ENCODE measurements around the gene OXTR. TPM values are rescaled to one million over a fixed set of nuclear protein-coding genes. Genes with fewer than 3 reads are reported as not detected.
A peak's percentile ranks its signal among the peaks of the same experiment; 100 is the strongest.

The OXTR gene
- total RNA-seq, 2 donors from 2014 or later = 0.24 to 1.8 TPM

DNA sequence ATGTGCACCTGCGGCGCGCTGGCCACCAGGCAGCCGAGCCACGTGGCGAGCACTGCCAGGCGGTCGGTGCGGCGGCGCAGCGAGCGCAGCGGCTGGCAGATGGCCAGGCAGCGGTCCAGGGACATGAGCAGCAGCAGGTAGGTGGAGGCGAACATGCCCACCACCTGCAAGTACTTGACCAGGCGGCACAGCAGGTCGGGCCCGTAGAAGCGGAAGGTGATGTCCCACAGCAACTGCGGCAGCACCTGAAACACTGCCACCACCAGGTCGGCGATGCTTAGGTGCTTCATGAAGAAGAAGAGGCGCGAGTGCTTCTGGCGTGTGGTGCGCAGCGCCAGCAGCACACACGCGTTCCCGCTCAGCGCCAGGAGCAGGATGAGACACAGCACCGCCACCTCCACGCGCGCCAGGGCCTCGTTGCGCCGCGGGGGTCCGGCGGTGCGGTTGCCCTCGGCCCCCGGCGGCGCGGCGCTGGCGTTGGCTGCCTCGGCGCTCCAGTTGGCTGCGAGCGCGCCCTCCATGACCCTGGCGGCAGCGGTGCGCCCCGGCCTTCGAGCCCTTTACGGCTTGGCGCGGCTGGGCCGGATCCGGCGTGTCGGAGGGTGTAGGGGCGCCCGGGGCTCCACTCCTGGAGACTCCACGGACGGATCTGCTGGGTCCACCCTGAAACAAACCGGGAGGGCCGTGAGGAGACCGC lies 1.6 kb downstream of the OXTR start:
- TF ChIP-seq, protein P1, sequence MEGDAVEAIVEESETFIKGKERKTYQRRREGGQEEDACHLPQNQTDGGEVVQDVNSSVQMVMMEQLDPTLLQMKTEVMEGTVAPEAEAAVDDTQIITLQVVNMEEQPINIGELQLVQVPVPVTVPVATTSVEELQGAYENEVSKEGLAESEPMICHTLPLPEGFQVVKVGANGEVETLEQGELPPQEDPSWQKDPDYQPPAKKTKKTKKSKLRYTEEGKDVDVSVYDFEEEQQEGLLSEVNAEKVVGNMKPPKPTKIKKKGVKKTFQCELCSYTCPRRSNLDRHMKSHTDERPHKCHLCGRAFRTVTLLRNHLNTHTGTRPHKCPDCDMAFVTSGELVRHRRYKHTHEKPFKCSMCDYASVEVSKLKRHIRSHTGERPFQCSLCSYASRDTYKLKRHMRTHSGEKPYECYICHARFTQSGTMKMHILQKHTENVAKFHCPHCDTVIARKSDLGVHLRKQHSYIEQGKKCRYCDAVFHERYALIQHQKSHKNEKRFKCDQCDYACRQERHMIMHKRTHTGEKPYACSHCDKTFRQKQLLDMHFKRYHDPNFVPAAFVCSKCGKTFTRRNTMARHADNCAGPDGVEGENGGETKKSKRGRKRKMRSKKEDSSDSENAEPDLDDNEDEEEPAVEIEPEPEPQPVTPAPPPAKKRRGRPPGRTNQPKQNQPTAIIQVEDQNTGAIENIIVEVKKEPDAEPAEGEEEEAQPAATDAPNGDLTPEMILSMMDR (IDR thresholded peaks at IDR 0.05) = no peak
- intact Hi-C loops (cut with DNase I) = no loop called here
- Histone ChIP-seq H3K9me3 (no peaks in the 10 kb centered on the region), H3K4me1 (peaks cover 13% of the 10 kb centered on the region), H3K36me3 (no peaks in the 10 kb centered on the region), H3K27me3 (peaks cover 28% of the 10 kb centered on the region), H3K9ac (ENCODE audit: low read depth in 2 of 2, low read length in 2 of 2) (no peak overlapping the region), H3K27ac (no peak overlapping the region), H3K4me3 (peak overlapping the region; percentile 19)
- DNase-seq = peak; percentile 45

DNA sequence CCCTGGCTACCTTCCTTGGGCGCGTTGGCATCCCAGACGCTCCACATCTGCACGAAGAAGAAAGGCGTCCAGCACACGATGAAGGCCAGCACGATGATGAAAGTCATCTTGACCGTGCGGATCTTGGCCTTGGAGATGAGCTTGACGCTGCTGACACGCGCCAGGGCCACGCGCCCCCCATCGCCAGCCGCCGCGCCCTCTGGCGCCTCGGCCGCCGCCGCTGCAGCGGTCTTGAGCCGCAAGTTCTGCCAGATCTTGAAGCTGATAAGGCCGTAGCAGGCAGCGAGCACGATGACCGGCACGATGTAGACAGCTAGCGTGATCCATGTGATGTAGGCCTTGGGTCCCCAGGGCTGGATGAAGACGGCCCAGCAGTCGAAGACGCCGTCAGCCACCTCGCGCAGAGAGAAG lies 2.2 kb downstream of the OXTR start:
- H3K9me3 ChIP-seq = no peaks in the 10 kb centered on the region
- H3K4me1 ChIP-seq = peaks cover 13% of the 10 kb centered on the region
- no peak overlapping the region for H3K27ac ChIP-seq
- intact Hi-C loops (cut with DNase I) = no loop called here
- H3K27me3 ChIP-seq = peaks cover 28% of the 10 kb centered on the region
- DNase-seq = no peak
- no peak overlapping the region for H3K9ac ChIP-seq (ENCODE audit: low read depth in 2 of 2, low read length in 2 of 2)
- H3K4me3 ChIP-seq = peak overlapping the region; percentile 19
- TF ChIP-seq, protein P1 (IDR thresholded peaks at IDR 0.05) = no peak
- H3K36me3 ChIP-seq = no peaks in the 10 kb centered on the region

- peaks cover 13% of the 10 kb centered on the region for H3K4me1 ChIP-seq
- no peaks in the 10 kb centered on the region for H3K9me3 ChIP-seq
- intact Hi-C loops (cut with DNase I) = no loop called here
- no peak overlapping the region for H3K27ac ChIP-seq
- DNase-seq = no peak
- H3K9ac ChIP-seq (ENCODE audit: low read depth in 2 of 2, low read length in 2 of 2) = no peak overlapping the region
- H3K4me3 ChIP-seq = no peak overlapping the region
- no peaks in the 10 kb centered on the region for H3K36me3 ChIP-seq
- H3K27me3 ChIP-seq = peaks cover 28% of the 10 kb centered on the region
- TF ChIP-seq, protein P1 (IDR thresholded peaks at IDR 0.05) = no peak
Observed at GRCh38 chr3:8766148-8766547, 3.3 kb downstream of the OXTR start.

- Histone ChIP-seq H3K36me3 (no peaks in the 10 kb centered on the region), H3K27ac (no peak overlapping the region), H3K9ac (ENCODE audit: low read depth in 2 of 2, low read length in 2 of 2) (no peak overlapping the region), H3K9me3 (no peaks in the 10 kb centered on the region), H3K27me3 (peaks cover 25% of the 10 kb centered on the region), H3K4me1 (peaks cover 13% of the 10 kb centered on the region), H3K4me3 (no peak overlapping the region)
- intact Hi-C loops (cut with DNase I) = no loop called here
- TF ChIP-seq, protein P1 (IDR thresholded peaks at IDR 0.05) = no peak
- no peak for DNase-seq
Observed at GRCh38 chr3:8765528-8765927, 3.9 kb downstream of the OXTR start.

DNA sequence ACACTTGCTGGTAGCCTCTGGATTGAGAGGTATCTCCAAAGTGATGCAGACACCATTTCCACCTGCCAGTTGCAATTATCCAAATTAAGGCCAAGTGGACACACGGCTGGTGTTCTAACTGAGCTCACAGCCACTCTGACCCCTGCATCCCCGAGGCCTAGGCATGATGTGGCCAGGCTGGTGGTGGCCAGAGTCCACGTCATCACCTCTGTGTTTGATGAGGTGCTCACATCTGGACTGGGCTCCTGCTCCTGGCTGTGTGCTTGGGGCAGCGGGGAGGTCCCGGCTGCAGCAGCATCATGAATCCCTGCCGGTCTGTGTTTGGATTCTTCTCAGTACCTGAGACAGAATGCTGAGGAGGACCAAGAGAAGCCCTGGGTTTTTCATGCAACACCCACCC lies 4.9 kb downstream of the OXTR start:
- Histone ChIP-seq H3K36me3 (no peaks in the 10 kb centered on the region), H3K9ac (ENCODE audit: low read depth in 2 of 2, low read length in 2 of 2) (no peak overlapping the region), H3K4me1 (peaks cover 13% of the 10 kb centered on the region), H3K27me3 (peaks cover 23% of the 10 kb centered on the region), H3K9me3 (no peaks in the 10 kb centered on the region), H3K27ac (no peak overlapping the region), H3K4me3 (no peak overlapping the region)
- TF ChIP-seq, protein P1 (IDR thresholded peaks at IDR 0.05) = no peak
- DNase-seq = no peak
- intact Hi-C loops (cut with DNase I) = no loop called here

Data from colonic mucosa (tissue), 4 donors.